ENCODE measurements around the gene SLC13A3. TPM values are rescaled to one million over a fixed set of nuclear protein-coding genes. Genes with fewer than 3 reads are reported as not detected.

The SLC13A3 gene
- polyA plus RNA-seq, 2 of the 4 experiments (the other 2 are of a cell fraction): 0.19 TPM; not detected in 1

DNA sequence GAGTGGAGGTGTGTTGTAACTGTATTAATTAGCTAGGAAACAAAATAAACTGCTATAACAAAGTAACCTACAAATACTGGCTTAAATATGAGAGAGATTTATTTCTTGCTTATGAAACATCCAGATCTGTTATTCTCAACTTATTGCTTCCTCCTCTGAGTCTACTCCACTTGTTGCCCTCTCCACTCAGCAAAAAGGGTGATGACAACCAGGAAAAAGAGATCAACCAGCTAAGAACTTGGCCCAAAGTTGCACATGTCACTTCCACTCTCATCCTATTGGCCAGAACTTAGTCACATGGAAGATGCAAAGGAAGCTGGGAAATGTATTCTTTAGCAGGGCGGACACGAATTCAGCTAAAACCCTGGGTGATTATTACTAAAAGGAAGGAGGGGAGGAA lies 43.2 kb upstream of the SLC13A3 start:
- WGBS (ENCODE audit: missing lambda C conversion rate): 26% methylated on average over 2 of the region's 2 CpGs
- Histone ChIP-seq H3K4me2 (no peak overlapping the region), H3K27ac (no peak overlapping the region), H3K4me3 (no peak overlapping the region), H3K9me3 (peaks cover 8% of the 10 kb centered on the region; the same call in 1 of the 3 replicates), H3K4me1 (peaks cover 3% of the 10 kb centered on the region; the same call in 1 of the 3 replicates)
- FAIRE-seq: no peak
- POLR2A ChIA-PET: interaction anchor here (0.5 kb wide), 1 partner anchor 759 kb away, joined by 4 read pairs; no protein-coding TSS in a partner anchor
- ATAC-seq: 0 out of 6 replicates have a peak, but pooled peaks of 1 of the 2 experiments have one; percentile 27
- CTCF ChIA-PET: interaction anchor here (0.9 to 1.4 kb wide), 3 partner anchors 9 to 24 kb away, joined by 3 to 7 read pairs (median 3); no protein-coding TSS in a partner anchor
- peak in 1 of 2 experiments; percentile 54 for DNase-seq (ENCODE audit: low read depth in 1 of 2, low spot score in 1 of 2)
- TF ChIP-seq, protein P1, sequence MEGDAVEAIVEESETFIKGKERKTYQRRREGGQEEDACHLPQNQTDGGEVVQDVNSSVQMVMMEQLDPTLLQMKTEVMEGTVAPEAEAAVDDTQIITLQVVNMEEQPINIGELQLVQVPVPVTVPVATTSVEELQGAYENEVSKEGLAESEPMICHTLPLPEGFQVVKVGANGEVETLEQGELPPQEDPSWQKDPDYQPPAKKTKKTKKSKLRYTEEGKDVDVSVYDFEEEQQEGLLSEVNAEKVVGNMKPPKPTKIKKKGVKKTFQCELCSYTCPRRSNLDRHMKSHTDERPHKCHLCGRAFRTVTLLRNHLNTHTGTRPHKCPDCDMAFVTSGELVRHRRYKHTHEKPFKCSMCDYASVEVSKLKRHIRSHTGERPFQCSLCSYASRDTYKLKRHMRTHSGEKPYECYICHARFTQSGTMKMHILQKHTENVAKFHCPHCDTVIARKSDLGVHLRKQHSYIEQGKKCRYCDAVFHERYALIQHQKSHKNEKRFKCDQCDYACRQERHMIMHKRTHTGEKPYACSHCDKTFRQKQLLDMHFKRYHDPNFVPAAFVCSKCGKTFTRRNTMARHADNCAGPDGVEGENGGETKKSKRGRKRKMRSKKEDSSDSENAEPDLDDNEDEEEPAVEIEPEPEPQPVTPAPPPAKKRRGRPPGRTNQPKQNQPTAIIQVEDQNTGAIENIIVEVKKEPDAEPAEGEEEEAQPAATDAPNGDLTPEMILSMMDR (IDR thresholded peaks at IDR 0.05): no peak
- TF ChIP-seq MYC (IDR thresholded peaks at IDR 0.05; ENCODE audit: borderline replicate concordance, low read length) (no peak), HOXB13 (CRISPR knock-in tag; IDR thresholded peaks at IDR 0.05; ENCODE audit: low read depth) (no peak), SMC3 (IDR thresholded peaks at IDR 0.05) (no peak), POLR2AphosphoS2 (conservative IDR thresholded peaks at IDR 0.05; ENCODE audit: low read length) (no peak), NFE2L2 (conservative IDR thresholded peaks at IDR 0.05; ENCODE audit: low read length) (no peak), EP300 (IDR thresholded peaks at IDR 0.05) (no peak), CBX8 (IDR thresholded peaks at IDR 0.05) (no peak), RARB (CRISPR knock-in tag; IDR thresholded peaks at IDR 0.05) (no peak), HEYL (CRISPR knock-in tag; IDR thresholded peaks at IDR 0.05) (no peak), ZSCAN20 (CRISPR knock-in tag; IDR thresholded peaks at IDR 0.05) (no peak), EHMT2 (IDR thresholded peaks at IDR 0.05; ENCODE audit: low read depth) (no peak), MAFK (IDR thresholded peaks at IDR 0.05; ENCODE audit: partially characterized antibody) (no peak)
- TF ChIP-seq, protein P2, sequence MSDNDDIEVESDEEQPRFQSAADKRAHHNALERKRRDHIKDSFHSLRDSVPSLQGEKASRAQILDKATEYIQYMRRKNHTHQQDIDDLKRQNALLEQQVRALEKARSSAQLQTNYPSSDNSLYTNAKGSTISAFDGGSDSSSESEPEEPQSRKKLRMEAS (IDR thresholded peaks at IDR 0.05): no peak
- TF ChIP-seq, protein P3, sequence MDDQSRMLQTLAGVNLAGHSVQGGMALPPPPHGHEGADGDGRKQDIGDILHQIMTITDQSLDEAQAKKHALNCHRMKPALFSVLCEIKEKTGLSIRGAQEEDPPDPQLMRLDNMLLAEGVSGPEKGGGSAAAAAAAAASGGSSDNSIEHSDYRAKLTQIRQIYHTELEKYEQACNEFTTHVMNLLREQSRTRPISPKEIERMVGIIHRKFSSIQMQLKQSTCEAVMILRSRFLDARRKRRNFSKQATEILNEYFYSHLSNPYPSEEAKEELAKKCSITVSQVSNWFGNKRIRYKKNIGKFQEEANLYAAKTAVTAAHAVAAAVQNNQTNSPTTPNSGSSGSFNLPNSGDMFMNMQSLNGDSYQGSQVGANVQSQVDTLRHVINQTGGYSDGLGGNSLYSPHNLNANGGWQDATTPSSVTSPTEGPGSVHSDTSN (IDR thresholded peaks at IDR 0.05): no peak
- TF ChIP-seq, protein P4, sequence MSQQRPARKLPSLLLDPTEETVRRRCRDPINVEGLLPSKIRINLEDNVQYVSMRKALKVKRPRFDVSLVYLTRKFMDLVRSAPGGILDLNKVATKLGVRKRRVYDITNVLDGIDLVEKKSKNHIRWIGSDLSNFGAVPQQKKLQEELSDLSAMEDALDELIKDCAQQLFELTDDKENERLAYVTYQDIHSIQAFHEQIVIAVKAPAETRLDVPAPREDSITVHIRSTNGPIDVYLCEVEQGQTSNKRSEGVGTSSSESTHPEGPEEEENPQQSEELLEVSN (IDR thresholded peaks at IDR 0.05; ENCODE audit: borderline replicate concordance, low read depth): no peak
- TF ChIP-seq, protein P5, sequence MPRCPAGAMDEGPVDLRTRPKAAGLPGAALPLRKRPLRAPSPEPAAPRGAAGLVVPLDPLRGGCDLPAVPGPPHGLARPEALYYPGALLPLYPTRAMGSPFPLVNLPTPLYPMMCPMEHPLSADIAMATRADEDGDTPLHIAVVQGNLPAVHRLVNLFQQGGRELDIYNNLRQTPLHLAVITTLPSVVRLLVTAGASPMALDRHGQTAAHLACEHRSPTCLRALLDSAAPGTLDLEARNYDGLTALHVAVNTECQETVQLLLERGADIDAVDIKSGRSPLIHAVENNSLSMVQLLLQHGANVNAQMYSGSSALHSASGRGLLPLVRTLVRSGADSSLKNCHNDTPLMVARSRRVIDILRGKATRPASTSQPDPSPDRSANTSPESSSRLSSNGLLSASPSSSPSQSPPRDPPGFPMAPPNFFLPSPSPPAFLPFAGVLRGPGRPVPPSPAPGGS (IDR thresholded peaks at IDR 0.05): no peak

DNA sequence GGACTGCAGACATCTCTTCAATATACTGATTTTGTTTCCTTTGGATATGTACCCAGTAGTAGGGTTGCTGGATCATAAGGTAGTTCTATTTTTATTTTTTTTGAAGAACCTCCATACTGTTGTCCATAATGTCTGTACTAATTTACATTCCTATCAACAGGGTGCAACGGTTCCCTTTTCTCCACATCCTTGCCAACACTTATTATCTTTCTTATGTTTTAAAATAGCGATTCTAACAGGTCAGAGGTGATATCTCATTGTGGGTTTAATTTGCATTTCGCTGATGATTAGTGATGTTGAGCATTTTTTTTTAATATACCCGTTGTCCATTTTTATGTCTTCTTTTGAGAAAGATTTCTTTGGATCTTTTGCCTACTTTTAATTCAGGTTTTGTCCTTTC lies 39.9 kb upstream of the SLC13A3 start:
- FAIRE-seq (no peak), DNase-seq (ENCODE audit: low read depth in 1 of 2, low spot score in 1 of 2) (no peak), ATAC-seq (no peak)
- Histone ChIP-seq H3K4me2 (no peak overlapping the region), H3K9me3 (peaks cover 8% of the 10 kb centered on the region; the same call in 1 of the 3 replicates), H3K27ac (no peak overlapping the region), H3K4me1 (peaks cover 14% of the 10 kb centered on the region), H3K4me3 (no peak overlapping the region)
- TF ChIP-seq POLR2A (IDR thresholded peaks at IDR 0.05; ENCODE audit: low read length) (no peak), RNF2 (IDR thresholded peaks at IDR 0.05; ENCODE audit: borderline replicate concordance, low read depth) (no peak), ZSCAN20 (CRISPR knock-in tag; IDR thresholded peaks at IDR 0.05) (no peak), KDM5A (IDR thresholded peaks at IDR 0.05) (no peak), NFE2L2 (conservative IDR thresholded peaks at IDR 0.05; ENCODE audit: low read length) (no peak), JUN (IDR thresholded peaks at IDR 0.05) (no peak), JUNB (IDR thresholded peaks at IDR 0.05) (no peak), MAZ (IDR thresholded peaks at IDR 0.05; ENCODE audit: borderline replicate concordance, low read depth, low read length) (no peak), EHMT2 (IDR thresholded peaks at IDR 0.05; ENCODE audit: low read depth) (no peak), NR3C1 (IDR thresholded peaks at IDR 0.05) (no peak), HOXB5 (CRISPR knock-in tag; IDR thresholded peaks at IDR 0.05) (no peak)
- TF ChIP-seq, protein P6, sequence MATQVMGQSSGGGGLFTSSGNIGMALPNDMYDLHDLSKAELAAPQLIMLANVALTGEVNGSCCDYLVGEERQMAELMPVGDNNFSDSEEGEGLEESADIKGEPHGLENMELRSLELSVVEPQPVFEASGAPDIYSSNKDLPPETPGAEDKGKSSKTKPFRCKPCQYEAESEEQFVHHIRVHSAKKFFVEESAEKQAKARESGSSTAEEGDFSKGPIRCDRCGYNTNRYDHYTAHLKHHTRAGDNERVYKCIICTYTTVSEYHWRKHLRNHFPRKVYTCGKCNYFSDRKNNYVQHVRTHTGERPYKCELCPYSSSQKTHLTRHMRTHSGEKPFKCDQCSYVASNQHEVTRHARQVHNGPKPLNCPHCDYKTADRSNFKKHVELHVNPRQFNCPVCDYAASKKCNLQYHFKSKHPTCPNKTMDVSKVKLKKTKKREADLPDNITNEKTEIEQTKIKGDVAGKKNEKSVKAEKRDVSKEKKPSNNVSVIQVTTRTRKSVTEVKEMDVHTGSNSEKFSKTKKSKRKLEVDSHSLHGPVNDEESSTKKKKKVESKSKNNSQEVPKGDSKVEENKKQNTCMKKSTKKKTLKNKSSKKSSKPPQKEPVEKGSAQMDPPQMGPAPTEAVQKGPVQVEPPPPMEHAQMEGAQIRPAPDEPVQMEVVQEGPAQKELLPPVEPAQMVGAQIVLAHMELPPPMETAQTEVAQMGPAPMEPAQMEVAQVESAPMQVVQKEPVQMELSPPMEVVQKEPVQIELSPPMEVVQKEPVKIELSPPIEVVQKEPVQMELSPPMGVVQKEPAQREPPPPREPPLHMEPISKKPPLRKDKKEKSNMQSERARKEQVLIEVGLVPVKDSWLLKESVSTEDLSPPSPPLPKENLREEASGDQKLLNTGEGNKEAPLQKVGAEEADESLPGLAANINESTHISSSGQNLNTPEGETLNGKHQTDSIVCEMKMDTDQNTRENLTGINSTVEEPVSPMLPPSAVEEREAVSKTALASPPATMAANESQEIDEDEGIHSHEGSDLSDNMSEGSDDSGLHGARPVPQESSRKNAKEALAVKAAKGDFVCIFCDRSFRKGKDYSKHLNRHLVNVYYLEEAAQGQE (IDR thresholded peaks at IDR 0.05): no peak
- POLR2A ChIA-PET: no interaction called here
- WGBS (ENCODE audit: missing lambda C conversion rate): 24% methylated on average over 4 of the region's 4 CpGs
- CTCF ChIA-PET: interaction anchor here (0.9 to 1.6 kb wide), 2 partner anchors 11 to 24 kb away, joined by 3 to 6 read pairs; no protein-coding TSS in a partner anchor
